ENCODE measurements around the gene RXFP1.

DNA sequence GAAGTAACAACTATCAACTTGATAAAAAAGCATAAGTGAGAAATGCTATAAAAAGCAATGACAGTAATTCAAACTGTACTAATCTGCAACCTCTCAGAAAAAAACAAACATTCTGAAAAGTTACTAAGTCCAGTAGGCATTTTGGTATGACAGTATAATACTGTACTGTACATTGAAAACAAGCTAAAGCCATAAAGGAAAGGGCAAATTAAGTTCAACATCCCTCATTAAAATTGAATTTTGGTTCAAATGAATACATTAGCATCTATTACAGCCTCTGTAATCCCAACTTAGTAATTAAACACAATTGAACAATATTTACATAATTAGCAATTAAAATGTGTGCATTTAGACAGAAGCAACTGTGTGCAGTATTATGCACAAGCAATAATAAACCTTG lies 96.3 kb downstream of the RXFP1 start:
- TF ChIP-seq, protein P1, sequence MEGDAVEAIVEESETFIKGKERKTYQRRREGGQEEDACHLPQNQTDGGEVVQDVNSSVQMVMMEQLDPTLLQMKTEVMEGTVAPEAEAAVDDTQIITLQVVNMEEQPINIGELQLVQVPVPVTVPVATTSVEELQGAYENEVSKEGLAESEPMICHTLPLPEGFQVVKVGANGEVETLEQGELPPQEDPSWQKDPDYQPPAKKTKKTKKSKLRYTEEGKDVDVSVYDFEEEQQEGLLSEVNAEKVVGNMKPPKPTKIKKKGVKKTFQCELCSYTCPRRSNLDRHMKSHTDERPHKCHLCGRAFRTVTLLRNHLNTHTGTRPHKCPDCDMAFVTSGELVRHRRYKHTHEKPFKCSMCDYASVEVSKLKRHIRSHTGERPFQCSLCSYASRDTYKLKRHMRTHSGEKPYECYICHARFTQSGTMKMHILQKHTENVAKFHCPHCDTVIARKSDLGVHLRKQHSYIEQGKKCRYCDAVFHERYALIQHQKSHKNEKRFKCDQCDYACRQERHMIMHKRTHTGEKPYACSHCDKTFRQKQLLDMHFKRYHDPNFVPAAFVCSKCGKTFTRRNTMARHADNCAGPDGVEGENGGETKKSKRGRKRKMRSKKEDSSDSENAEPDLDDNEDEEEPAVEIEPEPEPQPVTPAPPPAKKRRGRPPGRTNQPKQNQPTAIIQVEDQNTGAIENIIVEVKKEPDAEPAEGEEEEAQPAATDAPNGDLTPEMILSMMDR (IDR thresholded peaks at IDR 0.05) = no peak
- no peak for TF ChIP-seq POLR2A (IDR thresholded peaks at IDR 0.05)

All from uterus (tissue), 2 donors.